Measurements from ENCODE around the gene IMMP2L. TPM values are rescaled to one million over a fixed set of nuclear protein-coding genes. Genes with fewer than 3 reads are reported as not detected.

IMMP2L gene
- total RNA-seq, 1 experiment from 2014 or later: 8.6 TPM

GRCh38 chr7:111532625-111533024 is 29.7 kb downstream of the IMMP2L start:
- Histone ChIP-seq H3K27me3 (ENCODE audit: low read length) (no peaks in the 10 kb centered on the region), H3K79me2 (ENCODE audit: low read length) (0 out of 2 replicates have a peak, but pooled peaks cover 5% of the 10 kb centered on the region), H2AFZ (ENCODE audit: low read length) (no peak overlapping the region), H3K9ac (ENCODE audit: low read length) (no peak overlapping the region), H4K20me1 (ENCODE audit: low read length) (no peaks in the 10 kb centered on the region), H3F3A (ENCODE audit: low read length, unreplicated experiment) (peaks cover 3% of the 10 kb centered on the region), H3K27ac (ENCODE audit: low read length) (no peak overlapping the region), H3K4me2 (ENCODE audit: low read length) (no peak overlapping the region), H3K9me2 (replicated peaks; ENCODE audit: low read length) (no peaks in the 10 kb centered on the region), H3K4me3 (ENCODE audit: low read length) (no peak overlapping the region), H3K9me3 (ENCODE audit: low read length) (no peaks in the 10 kb centered on the region), H3K4me1 (ENCODE audit: insufficient read depth, low read length) (peaks cover 30% of the 10 kb centered on the region), H3K36me3 (ENCODE audit: low read depth, low read length) (no peaks in the 10 kb centered on the region)
- ChIA-PET CTCF (interaction anchor here (0.6 kb wide), 1 partner anchor 23 kb away, joined by 4 read pairs; no protein-coding TSS in a partner anchor), POLR2A (ENCODE audit: unreplicated experiment) (no interaction called here)
- ATAC-seq (no peak), DNase-seq (no peak)
- TF ChIP-seq EZH2phosphoT487 (IDR thresholded peaks at IDR 0.05; ENCODE audit: borderline replicate concordance, low read length) (no peak), EZH2 (IDR thresholded peaks at IDR 0.05; ENCODE audit: low read length, unreplicated experiment) (no peak), CTCF (conservative IDR thresholded peaks at IDR 0.05; ENCODE audit: low read depth, low read length) (no peak)
- intact Hi-C loops (cut with micrococcal nuclease): loop anchor here (5.0 kb wide), 1 partner anchor 35 kb away; no protein-coding TSS in a partner anchor
- no TSS peak for BruUV-seq (replicated peaks)

- TF ChIP-seq CTCF (conservative IDR thresholded peaks at IDR 0.05; ENCODE audit: low read depth, low read length) (no peak), EZH2 (IDR thresholded peaks at IDR 0.05; ENCODE audit: low read length, unreplicated experiment) (no peak), EZH2phosphoT487 (IDR thresholded peaks at IDR 0.05; ENCODE audit: borderline replicate concordance, low read length) (no peak)
- Histone ChIP-seq H3K27me3 (ENCODE audit: low read length) (no peaks in the 10 kb centered on the region), H3F3A (ENCODE audit: low read length, unreplicated experiment) (peaks cover 3% of the 10 kb centered on the region), H3K27ac (ENCODE audit: low read length) (peak overlapping the region; percentile 95), H3K4me2 (ENCODE audit: low read length) (no peak overlapping the region), H3K9ac (ENCODE audit: low read length) (peak overlapping the region; percentile 18; the same call in 1 of the 2 replicates), H3K4me3 (ENCODE audit: low read length) (no peak overlapping the region), H3K9me2 (replicated peaks; ENCODE audit: low read length) (no peaks in the 10 kb centered on the region), H3K79me2 (ENCODE audit: low read length) (0 out of 2 replicates have a peak, but pooled peaks cover 5% of the 10 kb centered on the region), H2AFZ (ENCODE audit: low read length) (no peak overlapping the region), H3K9me3 (ENCODE audit: low read length) (no peaks in the 10 kb centered on the region), H3K36me3 (ENCODE audit: low read depth, low read length) (no peaks in the 10 kb centered on the region), H3K4me1 (ENCODE audit: insufficient read depth, low read length) (peaks cover 33% of the 10 kb centered on the region), H4K20me1 (ENCODE audit: low read length) (no peaks in the 10 kb centered on the region)
- CTCF ChIA-PET: no interaction called here
- POLR2A ChIA-PET (ENCODE audit: unreplicated experiment): no interaction called here
- intact Hi-C loops (cut with micrococcal nuclease): loop anchor here (5.0 kb wide), 1 partner anchor 35 kb away; no protein-coding TSS in a partner anchor
- BruUV-seq (replicated peaks): no TSS peak
- DNase-seq (no peak), ATAC-seq (no peak)
Measured at GRCh38 chr7:111531993-111532392, 30.3 kb downstream of the IMMP2L start.

GRCh38 chr7:111530356-111530668 is 32.0 kb downstream of the IMMP2L start:
- H3K9ac ChIP-seq (ENCODE audit: low read length): peak overlapping the region; percentile 78
- TF ChIP-seq EZH2 (IDR thresholded peaks at IDR 0.05; ENCODE audit: low read length, unreplicated experiment) (no peak), EZH2phosphoT487 (IDR thresholded peaks at IDR 0.05; ENCODE audit: borderline replicate concordance, low read length) (no peak), CTCF (conservative IDR thresholded peaks at IDR 0.05; ENCODE audit: low read depth, low read length) (no peak)
- H3K4me1 ChIP-seq (ENCODE audit: insufficient read depth, low read length): peaks cover 33% of the 10 kb centered on the region
- no peaks in the 10 kb centered on the region for H3K36me3 ChIP-seq (ENCODE audit: low read depth, low read length)
- ChIA-PET POLR2A (ENCODE audit: unreplicated experiment) (no interaction called here), CTCF (no interaction called here)
- no peaks in the 10 kb centered on the region for H3K9me2 ChIP-seq (replicated peaks; ENCODE audit: low read length)
- H3F3A ChIP-seq (ENCODE audit: low read length, unreplicated experiment): peaks cover 3% of the 10 kb centered on the region
- no TSS peak for BruUV-seq (replicated peaks)
- H3K27ac ChIP-seq (ENCODE audit: low read length): peak overlapping the region; percentile 95
- H2AFZ ChIP-seq (ENCODE audit: low read length): no peak overlapping the region
- ATAC-seq (peak; percentile 21), DNase-seq (no peak)
- H3K9me3 ChIP-seq (ENCODE audit: low read length): no peaks in the 10 kb centered on the region
- peak overlapping the region; percentile 53 for H3K4me2 ChIP-seq (ENCODE audit: low read length)
- H3K27me3 ChIP-seq (ENCODE audit: low read length): no peaks in the 10 kb centered on the region
- intact Hi-C loops (cut with micrococcal nuclease): loop anchor here (5.0 kb wide), 1 partner anchor 33 kb away; no protein-coding TSS in a partner anchor
- H3K79me2 ChIP-seq (ENCODE audit: low read length): 0 out of 2 replicates have a peak, but pooled peaks cover 5% of the 10 kb centered on the region
- no peak overlapping the region; the same call in 1 of the 2 replicates for H3K4me3 ChIP-seq (ENCODE audit: low read length)
- no peaks in the 10 kb centered on the region for H4K20me1 ChIP-seq (ENCODE audit: low read length)
